H1 (cell line): ENCODE data around the gene BMP4. TPM values are rescaled to one million over a fixed set of nuclear protein-coding genes. Genes with fewer than 3 reads are reported as not detected.

Experiments
- CTCF ChIA-PET: fragments of 300-600 bp; sonication (Branson Sonifier 250); formaldehyde crosslinking; loops from one replicate; lab custom pipeline; 2021; ENCODE audit not compliant: partially characterized antibody; lab: Charles Lee
- POLR2A ChIA-PET: fragments of 300-600 bp; sonication (Branson Sonifier 250); formaldehyde crosslinking; loops from one replicate; lab custom pipeline; 2021; ENCODE audit warnings: inconsistent platforms; ENCODE audit not compliant: partially characterized antibody; lab: Charles Lee
- DNase-seq, 2 experiments: peaks; one replicate each; pipeline versions ENCODE4 v3.0.0 to v3.0.0-alpha.2; 2010 to 2022; ENCODE audit warnings: low spot score in 2 of 2, low read depth in 1 of 2, mixed read lengths in 1 of 2
- FAIRE-seq: peaks from 2 replicates; lab custom pipeline; 2011; peaks lifted over from hg19 to GRCh38; lab: Jason Lieb, UNC
- H2AFZ ChIP-seq: 2 replicates; pipeline ENCODE4 v1.8.1; 2012; ENCODE audit warnings: low read length, inconsistent platforms
- H2AK5ac ChIP-seq: 2 replicates; pipeline ENCODE4 v1.6.1; 2013; ENCODE audit warnings: low read depth, low read length
- H2BK120ac ChIP-seq: replicated peaks from 2 replicates; pipeline ENCODE3; 2013; ENCODE audit warnings: low read depth, low read length, inconsistent platforms
- H2BK12ac ChIP-seq: 2 replicates; pipeline ENCODE4 v1.6.1; 2013; ENCODE audit warnings: low read depth, low read length
- H2BK15ac ChIP-seq: 2 replicates; pipeline ENCODE4 v1.6.1; 2013; ENCODE audit warnings: low read length
- H2BK20ac ChIP-seq: 2 replicates; pipeline ENCODE4 v1.6.1; 2013; ENCODE audit warnings: low read length
- H2BK5ac ChIP-seq: 2 replicates; pipeline ENCODE4 v1.6.1; 2013; ENCODE audit warnings: low read depth, low read length
- H3K14ac ChIP-seq: 2 replicates; pipeline ENCODE4 v1.6.1; 2013; ENCODE audit warnings: inconsistent platforms; ENCODE audit not compliant: insufficient read length
- H3K18ac ChIP-seq: 2 replicates; pipeline ENCODE4 v1.6.1; 2013; ENCODE audit warnings: low read length; ENCODE audit errors: extremely low read depth
- H3K23ac ChIP-seq: 2 replicates; pipeline ENCODE4 v1.6.1; 2013; ENCODE audit warnings: inconsistent platforms; ENCODE audit not compliant: insufficient read length
- H3K23me2 ChIP-seq: 2 replicates; pipeline ENCODE4 v1.6.1; 2013; ENCODE audit warnings: low read depth, low read length
- H3K27ac ChIP-seq: 2 replicates; pipeline ENCODE4 v1.6.1; 2011; ENCODE audit warnings: low read depth, low read length, inconsistent platforms
- H3K27me3 ChIP-seq, 4 experiments: replicated peaks in 1 of 4; 1 replicate in 1 of 4; 2 replicates in 3 of 4; pipeline versions ENCODE4 v1.6.1 to v1.8.1; 2011 to 2013; ENCODE audit warnings: low read length in 3 of 4, mild to moderate bottlenecking in 3 of 4, inconsistent platforms in 2 of 4, mixed read lengths in 2 of 4, moderate library complexity in 1 of 4; ENCODE audit not compliant: control insufficient read depth in 3 of 4, insufficient read depth in 3 of 4; ENCODE audit errors: extremely low read depth in 1 of 4
- H3K36me3 ChIP-seq, 4 experiments: 2 replicates each; pipeline versions ENCODE4 v1.6.1 to v1.8.1; 2011 to 2013; ENCODE audit warnings: mild to moderate bottlenecking in 4 of 4, low read length in 3 of 4, moderate library complexity in 2 of 4, control low read depth in 1 of 4, inconsistent platforms in 1 of 4; ENCODE audit not compliant: insufficient read depth in 4 of 4, control insufficient read depth in 2 of 4
- H3K4ac ChIP-seq: replicated peaks from 2 replicates; pipeline ENCODE3; 2013; ENCODE audit warnings: low read length, low read depth, mixed read lengths, inconsistent platforms; ENCODE audit not compliant: insufficient read length
- H3K4me1 ChIP-seq, 4 experiments: replicated peaks in 1 of 4; 1 replicate in 1 of 4; 2 replicates in 3 of 4; pipeline versions ENCODE4 v1.6.1 to v1.8.1; 2011 to 2013; ENCODE audit warnings: low read length in 3 of 4, inconsistent platforms in 2 of 4, mixed read lengths in 1 of 4; ENCODE audit not compliant: insufficient read depth in 4 of 4, control insufficient read depth in 3 of 4
- H3K4me2 ChIP-seq, 2 experiments: 2 replicates each; pipeline versions ENCODE4 v1.6.1 to v1.8.1; 2011 to 2013; ENCODE audit warnings: low read depth in 2 of 2, low read length in 2 of 2, control low read depth in 1 of 2, inconsistent platforms in 1 of 2, mild to moderate bottlenecking in 1 of 2; ENCODE audit not compliant: insufficient read depth in 1 of 2
- H3K4me3 ChIP-seq, 4 experiments: fragments of 200-600, 300-600 bp in 1 of 4; sonication (generic), shearing (Covaris generic), sonication (Bioruptor Twin) in 1 of 4; 2 replicates each; pipeline versions ENCODE4 v1.5.1 to v1.8.1; 2011 to 2016; ENCODE audit warnings: low read length in 4 of 4, low read depth in 3 of 4, control low read depth in 2 of 4, inconsistent platforms in 2 of 4, mild to moderate bottlenecking in 2 of 4, mixed read lengths in 1 of 4, moderate library complexity in 1 of 4; ENCODE audit not compliant: insufficient read depth in 2 of 4; ENCODE audit errors: extremely low read depth in 1 of 4
- H3K56ac ChIP-seq: replicated peaks from 2 replicates; pipeline ENCODE3; 2013; ENCODE audit warnings: low read depth, mild to moderate bottlenecking, mixed read lengths, low read length, inconsistent platforms; ENCODE audit not compliant: insufficient read length
- H3K79me1 ChIP-seq: 2 replicates; pipeline ENCODE4 v1.6.1; 2013; ENCODE audit warnings: low read depth, low read length, control low read depth
- H3K79me2 ChIP-seq, 2 experiments: 2 replicates each; pipeline versions ENCODE4 v1.6.1 to v1.8.1; 2012 to 2013; ENCODE audit warnings: low read length in 2 of 2, mild to moderate bottlenecking in 2 of 2, inconsistent platforms in 1 of 2; ENCODE audit not compliant: insufficient read depth in 2 of 2, control insufficient read depth in 1 of 2
- H3K9ac ChIP-seq, 4 experiments: replicated peaks in 1 of 4; 1 replicate in 1 of 4; 2 replicates in 3 of 4; pipeline versions ENCODE4 v1.6.1 to v1.8.1; 2011 to 2013; ENCODE audit warnings: low read depth in 3 of 4, low read length in 3 of 4, control low read depth in 2 of 4, mild to moderate bottlenecking in 2 of 4, moderate library complexity in 2 of 4, inconsistent platforms in 1 of 4; ENCODE audit errors: extremely low read depth in 1 of 4
- H3K9me3 ChIP-seq, 2 experiments: 2 replicates each; pipeline versions ENCODE4 v1.6.1 to v1.8.1; 2012 to 2013; ENCODE audit warnings: mild to moderate bottlenecking in 2 of 2, moderate library complexity in 2 of 2, control low read depth in 1 of 2, inconsistent platforms in 1 of 2, low read depth in 1 of 2, low read length in 1 of 2, mixed read lengths in 1 of 2; ENCODE audit not compliant: insufficient read depth in 2 of 2
- H4K20me1 ChIP-seq, 2 experiments: replicated peaks in 1 of 2; 2 replicates each; pipeline versions ENCODE3 to v1.8.1; 2011 to 2013; ENCODE audit warnings: inconsistent platforms in 2 of 2, low read length in 2 of 2, mild to moderate bottlenecking in 1 of 2; ENCODE audit not compliant: insufficient read depth in 2 of 2, control insufficient read depth in 1 of 2
- H4K5ac ChIP-seq: 2 replicates; pipeline ENCODE4 v1.6.1; 2013; ENCODE audit warnings: low read length, low read depth, mixed read lengths, inconsistent platforms; ENCODE audit not compliant: insufficient read length
- H4K8ac ChIP-seq: 2 replicates; pipeline ENCODE4 v1.8.0; 2013; ENCODE audit warnings: mild to moderate bottlenecking, moderate library complexity, low read length, inconsistent platforms; ENCODE audit not compliant: insufficient read depth; ENCODE audit errors: extremely low read depth
- H4K91ac ChIP-seq: replicated peaks from 2 replicates; pipeline ENCODE3; 2013; ENCODE audit warnings: low read length, mixed read lengths, inconsistent platforms; ENCODE audit not compliant: insufficient read length
- BCL11A ChIP-seq, 2 experiments: IDR thresholded peaks; one replicate each; pipeline ENCODE4 v1.6.1; 2011; ENCODE audit warnings: low read depth in 2 of 2, low read length in 2 of 2, mild to moderate bottlenecking in 2 of 2
- MAFK ChIP-seq: IDR thresholded peaks from 2 replicates; pipeline ENCODE4 v1.6.1; 2012; ENCODE audit warnings: low read depth, mild to moderate bottlenecking, improper control_type of control experiment, low read length
- SUZ12 ChIP-seq: fragments of 200-600 bp; sonication (generic); IDR thresholded peaks from 2 replicates; pipeline ENCODE4 v1.6.1; 2012; ENCODE audit warnings: mild to moderate bottlenecking, inconsistent platforms, low read length, moderate library complexity, mixed read lengths
- polyA plus RNA-seq, 7 experiments: library from polyadenylated mRNA; depleted of rRNA in 3 of 7; stranded (reverse) in 5 of 7; unstranded in 2 of 7; fragments of >200 nt in 5 of 7; fragments of 200-250 nt in 2 of 7; gene quantifications; 1 replicate in 5 of 7; 2 replicates in 1 of 7; 4 replicates in 1 of 7; pipeline versions ENCODE4 v1.2.1 to v1.2.3, GENCODE V29; 2011 to 2013; ENCODE audit warnings: missing spikeins in 2 of 7, mixed read lengths in 2 of 7
- total RNA-seq: library from RNA; stranded (reverse); fragmentation: NEBNext Ultra II Directional; extraction: Animal tissue kit (Norgen Biotek cat#: 25700); gene quantifications from 2 replicates; pipeline ENCODE4 v1.2.1, GENCODE V29; 2021

BMP4 gene
- total and polyA plus RNA-seq, 2 of the 8 experiments (the other 6 are each of a cell fraction or from before 2014, with no cell fraction given) = 2.3 to 5.4 TPM

DNA sequence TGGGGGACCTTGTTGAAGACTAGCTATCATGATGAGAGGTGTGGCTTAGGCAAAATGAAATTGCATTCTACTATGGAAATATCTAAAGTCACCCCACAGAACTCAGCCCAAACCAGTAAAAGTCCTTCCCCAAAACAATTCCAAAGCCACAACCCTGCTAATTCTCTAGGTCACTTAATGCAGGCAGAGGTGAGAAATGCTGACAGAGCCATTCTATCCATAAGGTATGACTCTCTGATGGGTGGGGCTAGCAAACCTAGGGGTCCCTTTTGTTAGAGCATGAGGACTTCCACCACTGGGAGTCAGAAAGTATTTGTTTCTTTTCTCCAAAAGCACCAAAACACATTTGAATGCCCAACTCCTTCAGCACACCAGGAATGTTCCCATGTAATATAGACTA is 12.7 kb upstream of the BMP4 start:
- Histone ChIP-seq H3K9me3 (no peaks in the 10 kb centered on the region), H3K4me3 (no peak overlapping the region), H3K56ac (no peak overlapping the region), H2BK5ac (no peak overlapping the region), H2AK5ac (no peak overlapping the region), H3K4me2 (no peak overlapping the region), H4K8ac (no peak overlapping the region)
- ChIA-PET POLR2A (no interaction called here), CTCF (interaction anchor here (2.1 to 3.4 kb wide), 3 partner anchors 11 to 39 kb away, joined by 5 to 8 read pairs (median 8); no protein-coding TSS in a partner anchor)
- no peak for FAIRE-seq
- TF ChIP-seq MAFK = peak; percentile 35; the same call in 1 of the 2 replicates
- TF ChIP-seq BCL11A (IDR thresholded peaks at IDR 0.05; ENCODE audit: low read depth in 2 of 2, low read length in 2 of 2) = no peak
- no peak for TF ChIP-seq SUZ12
- TF ChIP-seq, all 59 proteins: peak for 1
- H4K5ac ChIP-seq = no peak overlapping the region
- no peak overlapping the region for H2BK15ac ChIP-seq
- H3K9ac ChIP-seq = no peak overlapping the region
- no peak overlapping the region for H2BK20ac ChIP-seq
- H3K27ac ChIP-seq = no peak overlapping the region
- no peak overlapping the region for H4K91ac ChIP-seq
- H2BK12ac ChIP-seq = no peak overlapping the region
- no peaks in the 10 kb centered on the region for H3K36me3 ChIP-seq
- no peaks in the 10 kb centered on the region for H3K23me2 ChIP-seq
- no peak overlapping the region for H3K14ac ChIP-seq
- H3K23ac ChIP-seq = no peak overlapping the region
- peaks cover 0 to 3% (median 2%) of the 10 kb centered on the region in 4 experiments; a peak in 3 of 7 replicates for H3K27me3 ChIP-seq
- H3K18ac ChIP-seq = no peak overlapping the region
- H4K20me1 ChIP-seq = no peaks in the 10 kb centered on the region
- H2BK120ac ChIP-seq = no peak overlapping the region
- no peaks in the 10 kb centered on the region for H3K79me2 ChIP-seq
- no peaks in the 10 kb centered on the region for H3K79me1 ChIP-seq
- no peak overlapping the region for H3K4ac ChIP-seq
- no peak overlapping the region for H2AFZ ChIP-seq
- H3K4me1 ChIP-seq = peaks cover 1 to 11% (median 8%) of the 10 kb centered on the region in 4 experiments; a peak in 4 of 7 replicates
- DNase-seq = no peak
